ENCODE data around the gene MCM6.

DNA sequence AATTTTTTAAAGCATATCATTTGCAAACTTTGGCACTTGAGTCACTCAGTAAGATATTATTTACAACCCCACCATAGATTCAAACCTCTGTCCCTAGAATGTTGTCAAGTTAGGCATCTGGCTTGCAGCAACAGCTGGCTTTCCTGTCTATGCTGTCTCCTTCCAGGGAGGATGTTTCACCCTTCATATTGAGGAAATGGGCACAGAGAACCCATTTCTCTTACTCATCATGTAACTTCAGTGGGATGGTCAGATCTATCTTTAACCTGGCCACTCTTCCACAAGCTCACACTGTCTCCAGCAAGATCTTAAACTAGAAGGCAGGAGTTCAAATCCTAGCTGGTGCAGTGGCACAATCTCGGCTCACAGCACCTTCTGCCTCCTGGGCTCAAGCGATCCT lies 55.1 kb downstream of the MCM6 start:
- no peak for TF ChIP-seq SP1 (IDR thresholded peaks at IDR 0.05)
- TF ChIP-seq, protein P1, sequence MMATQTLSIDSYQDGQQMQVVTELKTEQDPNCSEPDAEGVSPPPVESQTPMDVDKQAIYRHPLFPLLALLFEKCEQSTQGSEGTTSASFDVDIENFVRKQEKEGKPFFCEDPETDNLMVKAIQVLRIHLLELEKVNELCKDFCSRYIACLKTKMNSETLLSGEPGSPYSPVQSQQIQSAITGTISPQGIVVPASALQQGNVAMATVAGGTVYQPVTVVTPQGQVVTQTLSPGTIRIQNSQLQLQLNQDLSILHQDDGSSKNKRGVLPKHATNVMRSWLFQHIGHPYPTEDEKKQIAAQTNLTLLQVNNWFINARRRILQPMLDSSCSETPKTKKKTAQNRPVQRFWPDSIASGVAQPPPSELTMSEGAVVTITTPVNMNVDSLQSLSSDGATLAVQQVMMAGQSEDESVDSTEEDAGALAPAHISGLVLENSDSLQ (IDR thresholded peaks at IDR 0.05): no peak
- TF ChIP-seq LEF1 (IDR thresholded peaks at IDR 0.05; ENCODE audit: borderline replicate concordance): no peak
- no peak for TF ChIP-seq TARDBP (IDR thresholded peaks at IDR 0.05)
- no peak for TF ChIP-seq ARNT (IDR thresholded peaks at IDR 0.05)
- TF ChIP-seq SUZ12 (IDR thresholded peaks at IDR 0.05): no peak
- TF ChIP-seq ZNF384 (IDR thresholded peaks at IDR 0.05): no peak
- TF ChIP-seq NFRKB (IDR thresholded peaks at IDR 0.05): no peak
- no peak for TF ChIP-seq FOXA1 (IDR thresholded peaks at IDR 0.05)
- no peak for TF ChIP-seq FOXK2 (IDR thresholded peaks at IDR 0.05)

All from HEK293T (cell line).